ENCODE measurements around the gene GNG7. TPM values are rescaled to one million over a fixed set of nuclear protein-coding genes. Genes with fewer than 3 reads are reported as not detected.
A peak's percentile ranks its signal among the peaks of the same experiment; 100 is the strongest.
"Not testable (repeated sequence)": the region's sequence is repeated elsewhere in the genome, so short reads cannot be mapped to it uniquely, and the experiment has no call there.

GNG7 gene
- total RNA-seq, 1 donor from 2014 or later, result 0.06 TPM

- H3K4me3 ChIP-seq (ENCODE audit: low read depth, low read length), result peak overlapping the region; percentile 58
- TF ChIP-seq, protein P1, sequence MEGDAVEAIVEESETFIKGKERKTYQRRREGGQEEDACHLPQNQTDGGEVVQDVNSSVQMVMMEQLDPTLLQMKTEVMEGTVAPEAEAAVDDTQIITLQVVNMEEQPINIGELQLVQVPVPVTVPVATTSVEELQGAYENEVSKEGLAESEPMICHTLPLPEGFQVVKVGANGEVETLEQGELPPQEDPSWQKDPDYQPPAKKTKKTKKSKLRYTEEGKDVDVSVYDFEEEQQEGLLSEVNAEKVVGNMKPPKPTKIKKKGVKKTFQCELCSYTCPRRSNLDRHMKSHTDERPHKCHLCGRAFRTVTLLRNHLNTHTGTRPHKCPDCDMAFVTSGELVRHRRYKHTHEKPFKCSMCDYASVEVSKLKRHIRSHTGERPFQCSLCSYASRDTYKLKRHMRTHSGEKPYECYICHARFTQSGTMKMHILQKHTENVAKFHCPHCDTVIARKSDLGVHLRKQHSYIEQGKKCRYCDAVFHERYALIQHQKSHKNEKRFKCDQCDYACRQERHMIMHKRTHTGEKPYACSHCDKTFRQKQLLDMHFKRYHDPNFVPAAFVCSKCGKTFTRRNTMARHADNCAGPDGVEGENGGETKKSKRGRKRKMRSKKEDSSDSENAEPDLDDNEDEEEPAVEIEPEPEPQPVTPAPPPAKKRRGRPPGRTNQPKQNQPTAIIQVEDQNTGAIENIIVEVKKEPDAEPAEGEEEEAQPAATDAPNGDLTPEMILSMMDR (conservative IDR thresholded peaks at IDR 0.05; ENCODE audit: low read depth, low read length), result no peak
- DNase-seq (ENCODE audit: low read depth), result no peak
Observed at GRCh38 chr19:2495130-2495641, 207.3 kb downstream of the GNG7 start.

DNA sequence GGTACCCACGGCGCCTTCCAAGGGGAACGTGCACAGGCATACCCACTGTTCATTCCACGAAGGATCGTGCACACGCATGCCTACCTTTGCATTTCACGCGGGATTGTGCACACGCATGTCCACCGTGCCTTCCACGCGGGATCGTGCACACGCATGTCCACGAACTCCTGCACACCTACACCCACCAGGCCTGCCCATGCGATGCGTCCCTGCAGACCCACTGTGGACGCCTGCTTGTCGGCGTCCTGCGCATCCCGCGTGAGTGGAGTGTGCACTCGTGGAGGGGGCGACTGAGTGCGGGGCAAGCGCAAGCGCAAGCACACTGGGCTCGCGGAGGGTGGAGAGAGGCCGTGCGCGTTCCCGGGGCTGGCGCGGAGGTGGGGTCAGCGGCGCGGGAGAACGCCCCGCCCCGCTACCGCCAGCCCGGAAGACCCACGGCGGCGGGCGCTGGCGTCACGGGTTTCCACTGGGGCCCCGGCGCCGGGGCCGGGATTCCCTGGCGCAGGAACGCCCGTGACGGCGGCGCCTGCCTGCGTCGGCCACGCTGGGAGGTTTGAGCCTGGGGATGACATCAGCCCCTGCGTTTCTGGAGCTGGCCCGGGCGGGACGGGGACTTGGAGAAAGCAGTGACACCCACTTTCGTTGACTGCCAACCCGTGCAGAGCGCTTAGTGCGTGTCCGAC lies 207.9 kb downstream of the GNG7 start:
- peak overlapping the region; percentile 58 for H3K4me3 ChIP-seq (ENCODE audit: low read depth, low read length)
- DNase-seq (ENCODE audit: low read depth), result no peak
- TF ChIP-seq, protein P1 (conservative IDR thresholded peaks at IDR 0.05; ENCODE audit: low read depth, low read length), result no peak

DNA sequence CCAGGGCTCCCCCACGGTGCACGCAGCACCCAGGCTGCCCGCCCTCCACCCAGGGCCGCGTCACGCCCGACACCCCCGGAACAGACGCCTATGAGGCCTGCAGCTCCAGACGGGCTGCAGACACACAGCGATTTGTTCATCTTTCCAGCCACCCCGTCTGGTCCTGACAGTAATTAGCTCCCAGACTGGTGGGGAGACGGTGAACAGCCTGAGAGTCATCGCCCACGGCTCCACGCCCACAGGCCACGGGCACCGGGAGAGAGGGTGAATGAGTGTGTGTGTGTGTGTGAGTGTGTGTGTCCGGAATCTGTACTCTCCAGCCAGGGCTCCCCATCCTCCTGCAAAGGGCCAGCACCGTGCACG lies 208.4 kb downstream of the GNG7 start:
- TF ChIP-seq, protein P1 (conservative IDR thresholded peaks at IDR 0.05; ENCODE audit: low read depth, low read length), result no peak
- H3K4me3 ChIP-seq (ENCODE audit: low read depth, low read length), result peak overlapping the region; percentile 58
- DNase-seq (ENCODE audit: low read depth), result no peak

DNA sequence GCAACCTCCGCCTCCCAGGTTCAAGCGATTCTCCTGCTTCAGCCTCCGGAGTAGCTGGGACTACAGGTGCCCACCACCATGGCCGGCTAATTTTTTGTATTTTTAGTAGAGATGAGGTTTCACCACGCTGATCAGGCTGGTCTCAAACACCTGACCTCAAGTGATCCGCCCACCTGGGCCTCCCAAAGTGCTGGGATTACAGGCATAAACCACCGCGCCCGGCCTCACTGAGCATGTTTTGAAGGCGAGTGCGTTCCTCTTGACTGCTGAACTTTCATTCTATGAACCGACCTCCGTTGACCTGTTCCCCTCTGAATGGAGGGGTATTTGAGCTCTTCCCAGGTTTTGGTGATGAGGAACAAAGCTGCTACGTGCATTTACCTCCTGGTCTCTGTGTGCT lies 209.0 kb downstream of the GNG7 start:
- not testable (repeated sequence) for DNase-seq (ENCODE audit: low read depth); H3K4me3 ChIP-seq (ENCODE audit: low read depth, low read length)

- TF ChIP-seq, protein P1 (conservative IDR thresholded peaks at IDR 0.05; ENCODE audit: low read depth, low read length), result no peak
- no peak overlapping the region for H3K4me3 ChIP-seq (ENCODE audit: low read depth, low read length)
- no peak for DNase-seq (ENCODE audit: low read depth)
Observed at GRCh38 chr19:2492870-2493269, 209.6 kb downstream of the GNG7 start.

GRCh38 chr19:2491130-2491801 lies 211.2 kb downstream of the GNG7 start:
- TF ChIP-seq, protein P1 (conservative IDR thresholded peaks at IDR 0.05; ENCODE audit: low read depth, low read length), result no peak
- H3K4me3 ChIP-seq (ENCODE audit: low read depth, low read length), result no peak overlapping the region
- peak; percentile 80 for DNase-seq (ENCODE audit: low read depth)

- no peak for DNase-seq (ENCODE audit: low read depth)
- TF ChIP-seq, protein P1 (conservative IDR thresholded peaks at IDR 0.05; ENCODE audit: low read depth, low read length), result no peak
- H3K4me3 ChIP-seq (ENCODE audit: low read depth, low read length), result no peak overlapping the region
Observed at GRCh38 chr19:2490659-2491058, 211.8 kb downstream of the GNG7 start.

Measured in epithelial cell of proximal tubule (primary cell).